Fibroblast of lung (primary cell): ENCODE results near the gene COPE.

Experiments used
- CTCF ChIP-seq, 2 donors: IDR thresholded peaks in 1 of 2; conservative IDR thresholded peaks in 1 of 2; 1 replicate in 1 of 2; 2 replicates in 1 of 2; pipeline ENCODE4 v1.5.1; 2011 to 2012; ENCODE audit warnings: low read length in 2 of 2, control low read depth in 1 of 2, inconsistent platforms in 1 of 2, low read depth in 1 of 2, mild to moderate bottlenecking in 1 of 2
- EZH2 ChIP-seq: IDR thresholded peaks from 2 replicates; pipeline ENCODE4 v1.5.1; 2012; ENCODE audit warnings: low read length, control low read depth, mild to moderate bottlenecking; ENCODE audit errors: missing control alignments

DNA sequence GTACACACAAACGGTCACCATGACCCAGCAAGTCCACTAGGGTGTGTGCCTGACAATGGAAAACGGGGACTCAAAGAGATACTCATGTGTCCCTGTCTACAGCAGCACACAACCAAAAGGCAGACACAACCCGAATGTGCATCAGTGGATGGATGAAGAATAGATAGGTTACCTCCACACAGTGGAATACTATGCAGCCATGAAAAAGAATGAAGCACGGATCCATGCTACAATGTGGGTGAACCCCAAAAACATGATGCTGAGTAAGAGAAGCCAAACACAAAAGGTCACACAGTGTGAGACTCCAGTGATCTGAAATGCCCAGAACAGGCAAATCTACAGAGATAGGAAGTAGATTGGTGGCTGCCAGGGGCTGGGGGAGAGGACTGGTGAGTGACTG is 32.2 kb downstream of the COPE start:
- no peak for TF ChIP-seq CTCF (conservative IDR thresholded peaks at IDR 0.05 in 1 of 2, IDR thresholded peaks at IDR 0.05 in 1 of 2; ENCODE audit: low read depth in 1 of 2, low read length in 2 of 2)
- no peak for TF ChIP-seq EZH2
